NCI-H128 (cell line): Measurements from ENCODE around the gene CFAP46.

Experiments used
- DNase-seq: peaks from one replicate; lab custom pipeline; 2025; ENCODE audit not compliant: unreplicated experiment; lab: John Stamatoyannopoulos, UW

The CFAP46 gene

GRCh38 chr10:132865851-132866600 lies 76.3 kb downstream of the CFAP46 start:
- no peak for DNase-seq

GRCh38 chr10:132865171-132865631 lies 77.2 kb downstream of the CFAP46 start:
- DNase-seq: no peak

GRCh38 chr10:132862485-132863420 lies 79.6 kb downstream of the CFAP46 start:
- no peak for DNase-seq

- DNase-seq: no peak
These were observed 80.4 kb downstream of the CFAP46 start for GRCh38 chr10:132861884-132862461.

GRCh38 chr10:132861116-132861691 lies 81.2 kb downstream of the CFAP46 start:
- DNase-seq: no peak

- no peak for DNase-seq
These were observed 81.8 kb downstream of the CFAP46 start for GRCh38 chr10:132860532-132860931.

- DNase-seq: no peak
These were observed 83.1 kb downstream of the CFAP46 start for GRCh38 chr10:132859084-132859855.

- no peak for DNase-seq
These were observed 84.0 kb downstream of the CFAP46 start for GRCh38 chr10:132858121-132859081.

- no peak for DNase-seq
These were observed 85.4 kb downstream of the CFAP46 start for GRCh38 chr10:132856869-132857524.

GRCh38 chr10:132855889-132856288 lies 86.5 kb downstream of the CFAP46 start:
- no peak for DNase-seq

- DNase-seq: no peak
These were observed 90.9 kb downstream of the CFAP46 start for GRCh38 chr10:132851451-132851850.

GRCh38 chr10:132850896-132851295 lies 91.5 kb downstream of the CFAP46 start:
- DNase-seq: no peak

- DNase-seq: no peak
These were observed 92.1 kb downstream of the CFAP46 start for GRCh38 chr10:132850246-132850645.

GRCh38 chr10:132849546-132850031 lies 92.8 kb downstream of the CFAP46 start:
- no peak for DNase-seq

GRCh38 chr10:132848951-132849545 lies 93.3 kb downstream of the CFAP46 start:
- DNase-seq: no peak

GRCh38 chr10:132848291-132848701 lies 94.1 kb downstream of the CFAP46 start:
- DNase-seq: no peak

GRCh38 chr10:132847856-132848255 lies 94.5 kb downstream of the CFAP46 start:
- DNase-seq: no peak

- DNase-seq: no peak
These were observed 95.0 kb downstream of the CFAP46 start for GRCh38 chr10:132847416-132847777.
